AG04450 (cell line): ENCODE measurements around the gene CDPF1. TPM values are rescaled to one million over a fixed set of nuclear protein-coding genes. Genes with fewer than 3 reads are reported as not detected.

Source experiments
- CTCF ChIA-PET: fragments of 300-600, 350-600 bp; formaldehyde crosslinking; extraction: SDS; loops from one replicate; lab custom pipeline; 2022; ENCODE audit warnings: antibody characterized with exemption, inconsistent platforms; lab: Charles Lee
- POLR2A ChIA-PET: fragments of 350-600 bp; formaldehyde crosslinking; extraction: SDS; loops from one replicate; lab custom pipeline; 2021; ENCODE audit warnings: antibody characterized with exemption, inconsistent platforms; lab: Yijun Ruan, JAX
- DNase-seq: peaks from one replicate; pipeline ENCODE4 v3.0.0-alpha.2; 2011; ENCODE audit warnings: low read depth, low spot score
- H3K27ac ChIP-seq: one replicate; pipeline ENCODE4 v1.5.1; 2012; ENCODE audit warnings: low read depth, low read length, control low read depth
- H3K27me3 ChIP-seq: one replicate; pipeline ENCODE4 v1.6.0; 2012; ENCODE audit warnings: low read length; ENCODE audit not compliant: control insufficient read depth, insufficient read depth
- H3K4me3 ChIP-seq: 2 replicates; pipeline ENCODE4 v1.5.1; 2011; ENCODE audit warnings: mild to moderate bottlenecking, low read depth, low read length, control low read depth
- H3K9me3 ChIP-seq: 2 replicates; pipeline ENCODE4 v1.5.1; 2012; ENCODE audit warnings: low read length; ENCODE audit not compliant: control insufficient read depth, insufficient read depth
- CTCF ChIP-seq: IDR thresholded peaks from 2 replicates; pipeline ENCODE4 v1.5.1; 2011; ENCODE audit warnings: low read depth, low read length, control low read depth, inconsistent platforms
- polyA plus RNA-seq: library from polyadenylated mRNA; depleted of rRNA; stranded (reverse); fragments of >200 nt; gene quantifications from 2 replicates; pipeline ENCODE4 v1.2.3, GENCODE V29; 2011

Gene CDPF1
- polyA plus RNA-seq, 1 experiment: 7.7 TPM

DNA sequence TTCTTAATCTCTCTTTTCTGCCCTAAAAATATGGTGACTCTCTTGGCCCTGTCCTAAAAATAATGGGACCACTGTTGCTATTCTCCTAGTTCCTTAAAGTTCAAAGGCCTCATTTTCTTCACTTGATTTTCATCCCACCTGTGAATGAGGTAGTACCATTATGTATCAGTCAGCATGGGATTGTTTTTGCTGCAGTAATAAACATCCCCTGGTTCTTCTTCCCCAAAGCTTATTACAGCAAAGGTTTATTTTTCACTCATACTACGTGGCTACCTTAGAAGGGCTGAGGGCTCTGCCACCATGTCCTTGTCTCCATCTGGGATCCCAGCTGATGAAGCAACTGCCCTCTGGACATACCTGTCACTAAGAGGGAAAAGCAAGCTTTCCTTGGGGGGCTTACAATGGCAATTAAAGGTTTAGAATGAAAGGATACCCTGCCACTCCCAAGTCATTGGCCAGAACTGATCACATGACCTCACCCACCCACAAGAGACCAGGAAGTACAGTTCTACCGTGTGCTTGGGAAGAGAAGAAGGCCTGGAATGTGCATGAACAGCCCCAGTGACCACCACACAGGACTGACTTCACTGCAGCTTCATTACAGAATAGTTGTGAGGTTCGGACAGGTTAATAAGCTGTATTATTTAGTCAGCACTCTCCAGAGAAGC, 25.5 kb upstream of the CDPF1 start:
- H3K9me3 ChIP-seq: no peaks in the 10 kb centered on the region
- H3K27ac ChIP-seq: no peak overlapping the region
- DNase-seq: no peak
- TF ChIP-seq CTCF: no peak
- no peak overlapping the region for H3K4me3 ChIP-seq
- no peaks in the 10 kb centered on the region for H3K27me3 ChIP-seq
- POLR2A ChIA-PET: interaction anchor here (1.4 kb wide), 1 partner anchor 8 kb away, joined by 4 read pairs; the partner anchor contains the start of gene TTC38
- CTCF ChIA-PET: no interaction called here

- no peaks in the 10 kb centered on the region for H3K9me3 ChIP-seq
- H3K4me3 ChIP-seq: no peak overlapping the region
- no peak for TF ChIP-seq CTCF
- POLR2A ChIA-PET: no interaction called here
- H3K27ac ChIP-seq: no peak overlapping the region
- no peaks in the 10 kb centered on the region for H3K27me3 ChIP-seq
- no peak for DNase-seq
- CTCF ChIA-PET: no interaction called here
Observed at GRCh38 chr22:46274381-46274780, 24.3 kb upstream of the CDPF1 start.

DNA sequence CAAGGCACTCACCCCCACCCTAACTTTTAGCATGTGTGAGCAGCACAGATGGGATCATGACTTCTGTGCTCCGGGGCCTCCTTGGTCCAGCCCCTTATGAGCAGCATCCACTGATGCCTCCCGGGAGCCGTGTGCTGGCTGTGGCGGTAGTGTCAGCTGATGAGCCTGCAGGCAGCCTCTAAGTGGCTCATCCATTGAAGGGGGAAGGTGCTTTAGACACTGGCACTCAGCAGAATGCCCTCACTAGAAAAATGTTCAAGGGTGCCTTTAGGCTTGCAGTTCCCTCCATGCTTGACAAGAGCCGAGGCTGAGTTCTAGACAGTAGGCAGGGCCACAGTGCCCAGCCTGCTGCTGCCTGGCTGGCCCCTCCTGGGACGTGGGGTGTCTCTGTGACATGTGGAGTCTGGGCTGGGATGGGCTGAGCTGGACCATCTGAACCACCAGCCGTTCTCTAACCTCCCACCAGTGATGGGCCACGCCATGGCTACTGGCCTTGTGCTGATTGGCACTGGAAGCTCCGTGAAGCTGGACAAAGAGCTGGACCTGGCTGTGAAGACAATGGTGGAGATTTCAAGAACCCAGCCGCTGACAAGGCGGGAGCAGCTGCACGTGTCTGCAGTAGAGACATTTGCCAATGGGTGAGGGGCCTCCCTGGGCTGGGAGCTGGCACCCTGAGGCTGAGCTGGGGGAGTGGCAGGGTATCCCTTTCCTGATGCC, 23.5 kb upstream of the CDPF1 start:
- Histone ChIP-seq H3K9me3 (no peaks in the 10 kb centered on the region), H3K27ac (no peak overlapping the region), H3K27me3 (no peaks in the 10 kb centered on the region), H3K4me3 (no peak overlapping the region)
- POLR2A ChIA-PET: no interaction called here
- DNase-seq: no peak
- TF ChIP-seq CTCF: no peak
- CTCF ChIA-PET: no interaction called here

GRCh38 chr22:46272762-46273431, 22.8 kb upstream of the CDPF1 start:
- Histone ChIP-seq H3K4me3 (no peak overlapping the region), H3K27ac (no peak overlapping the region), H3K9me3 (no peaks in the 10 kb centered on the region), H3K27me3 (no peaks in the 10 kb centered on the region)
- no peak for DNase-seq
- ChIA-PET CTCF (no interaction called here), POLR2A (no interaction called here)
- no peak for TF ChIP-seq CTCF

DNA sequence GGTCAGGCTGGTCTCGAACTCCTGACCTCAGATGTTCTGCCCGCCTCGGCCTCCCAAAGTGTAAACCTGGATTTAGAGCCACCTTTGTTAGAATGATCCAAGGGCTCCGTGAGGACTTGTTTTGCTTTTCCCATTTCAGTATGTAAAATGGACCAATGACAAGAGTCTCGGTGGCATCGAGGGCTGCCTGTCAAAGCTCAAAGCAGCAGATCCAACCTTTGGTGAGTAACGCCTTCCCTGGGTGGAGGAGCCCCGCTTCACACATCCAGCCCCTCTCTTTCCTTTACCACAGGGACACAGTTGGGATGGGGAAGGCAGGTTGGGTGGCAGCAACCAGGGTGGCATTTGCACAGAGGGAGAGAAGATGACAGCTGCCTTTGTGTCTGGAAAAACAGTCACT, 22.1 kb upstream of the CDPF1 start:
- ChIA-PET CTCF (no interaction called here), POLR2A (no interaction called here)
- Histone ChIP-seq H3K4me3 (no peak overlapping the region), H3K9me3 (no peaks in the 10 kb centered on the region; the same call in 1 of the 2 replicates), H3K27ac (no peak overlapping the region), H3K27me3 (no peaks in the 10 kb centered on the region)
- no peak for DNase-seq
- no peak for TF ChIP-seq CTCF
